Measurements from ENCODE around the gene CDCA7.

DNA sequence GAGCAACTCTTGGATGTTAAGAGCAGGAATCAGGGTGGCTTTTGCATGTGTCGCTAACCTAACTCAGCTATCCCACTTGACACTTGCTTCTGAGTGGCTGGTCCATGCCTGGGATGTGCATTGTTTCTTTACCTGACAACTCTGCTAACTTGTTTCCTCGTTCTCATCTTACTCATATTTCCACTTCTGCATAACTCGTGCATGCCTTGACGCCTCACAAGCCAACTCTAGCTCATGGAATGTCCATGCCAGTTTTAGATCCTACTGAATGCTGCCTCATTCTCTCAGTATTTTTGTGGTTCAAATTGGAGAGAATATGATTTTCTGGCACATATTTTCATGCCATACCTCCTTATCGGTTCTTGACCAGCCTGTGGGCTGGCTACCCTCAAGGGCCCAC is 52.5 kb downstream of the CDCA7 start:
- no peak for TF ChIP-seq STAG1 (CRISPR knock-in tag; IDR thresholded peaks at IDR 0.05)
- TF ChIP-seq POLR2AphosphoS5 (IDR thresholded peaks at IDR 0.05; ENCODE audit: low read depth, low read length), result no peak
- TF ChIP-seq CREM (IDR thresholded peaks at IDR 0.05), result no peak
- no peak for TF ChIP-seq CREM (CRISPR knock-in tag; IDR thresholded peaks at IDR 0.05)
- TF ChIP-seq ZBTB21 (CRISPR knock-in tag; IDR thresholded peaks at IDR 0.05), result no peak
- no peak for TF ChIP-seq ZNF619 (CRISPR knock-in tag; IDR thresholded peaks at IDR 0.05)
- TF ChIP-seq ZNF230 (CRISPR knock-in tag; IDR thresholded peaks at IDR 0.05), result no peak
- no peak for TF ChIP-seq CBX1 (IDR thresholded peaks at IDR 0.05; ENCODE audit: low read depth)

Measured in HepG2 (cell line).